HL-60 (cell line): ENCODE results near the gene DUSP23.
A peak's percentile ranks its signal among the peaks of the same experiment; 100 is the strongest.

ENCODE experiments used
- DNase-seq, 2 experiments: peaks; one replicate each; pipeline ENCODE4 v3.0.0-alpha.2; 2010 to 2020; ENCODE audit warnings: low read depth in 1 of 2, low spot score in 1 of 2
- H3K27ac ChIP-seq: fragments of 250-450 bp; sonication (Bioruptor Pico); replicated peaks from 2 replicates; pipeline ENCODE4 v1.5.1; 2020; ENCODE audit warnings: mild to moderate bottlenecking, moderate library complexity
- H3K27me3 ChIP-seq: fragments of 250-450 bp; sonication (Bioruptor Pico); 2 replicates; pipeline ENCODE4 v1.5.1; 2021; ENCODE audit warnings: mild to moderate bottlenecking, moderate library complexity; ENCODE audit not compliant: insufficient read depth, poor library complexity, severe bottlenecking
- H3K4me3 ChIP-seq: replicated peaks from 2 replicates; pipeline ENCODE4 v1.5.1; 2011; ENCODE audit warnings: mild to moderate bottlenecking, control low read depth, low read length; ENCODE audit not compliant: insufficient read depth
- CTCF ChIP-seq: IDR thresholded peaks from one replicate; pipeline ENCODE4 v1.5.1; 2011; ENCODE audit warnings: low read length, control low read depth, inconsistent platforms; ENCODE audit not compliant: insufficient read depth
- GABPA ChIP-seq: IDR thresholded peaks from 2 replicates; pipeline ENCODE4 v1.6.1; 2012; ENCODE audit warnings: low read depth
- POLR2AphosphoS5 ChIP-seq: IDR thresholded peaks from 2 replicates; pipeline ENCODE4 v1.6.1; 2012; ENCODE audit warnings: low read depth
- REST ChIP-seq: IDR thresholded peaks from 2 replicates; pipeline ENCODE4 v1.6.1; 2012; ENCODE audit warnings: low read depth; ENCODE audit not compliant: insufficient replicate concordance
- SPI1 ChIP-seq: IDR thresholded peaks from 2 replicates; pipeline ENCODE4 v1.6.1; 2012; ENCODE audit warnings: low read depth, mild to moderate bottlenecking, borderline replicate concordance

DUSP23 gene

GRCh38 chr1:159790237-159790917, 9.6 kb downstream of the DUSP23 start:
- Histone ChIP-seq H3K27ac (no peak overlapping the region), H3K27me3 (peaks cover 17% of the 10 kb centered on the region), H3K4me3 (no peak overlapping the region)
- DNase-seq, result peak in 1 of 2 experiments; percentile 4
- TF ChIP-seq CTCF (peak; percentile 18), GABPA (no peak)

GRCh38 chr1:159791031-159791430, 10.3 kb downstream of the DUSP23 start:
- Histone ChIP-seq H3K27ac (no peak overlapping the region), H3K4me3 (no peak overlapping the region), H3K27me3 (peaks cover 17% of the 10 kb centered on the region)
- no peak for DNase-seq
- TF ChIP-seq REST (no peak), SPI1 (no peak), GABPA (no peak), POLR2AphosphoS5 (no peak), CTCF (no peak)

- H3K27me3 ChIP-seq, result peaks cover 17% of the 10 kb centered on the region
- H3K27ac ChIP-seq, result no peak overlapping the region
- no peak overlapping the region for H3K4me3 ChIP-seq
- TF ChIP-seq CTCF, result no peak
- no peak for TF ChIP-seq REST
- no peak for TF ChIP-seq GABPA
- TF ChIP-seq SPI1, result no peak
- TF ChIP-seq POLR2AphosphoS5, result no peak
- DNase-seq, result no peak
Measured at GRCh38 chr1:159791461-159791860, 10.7 kb downstream of the DUSP23 start.

GRCh38 chr1:159795534-159795933, 14.8 kb downstream of the DUSP23 start:
- Histone ChIP-seq H3K27me3 (peaks cover 22% of the 10 kb centered on the region), H3K4me3 (no peak overlapping the region), H3K27ac (no peak overlapping the region)
- DNase-seq, result no peak
- no peak for TF ChIP-seq CTCF
- no peak for TF ChIP-seq SPI1
- TF ChIP-seq POLR2AphosphoS5, result no peak
- TF ChIP-seq GABPA, result no peak
- no peak for TF ChIP-seq REST
